ENCODE results near the gene ATP8B3.

ATP8B3 gene

GRCh38 chr19:1811942-1812425 is at the start of gene ATP8B3:
Gene ATP8B3, minus strand, starts transcription at chr19:1812276. Its CDS starts 540 bp downstream, at chr19:1811736.
- DNase-seq = no peak

GRCh38 chr19:1861599-1862031 is 49.5 kb upstream of the ATP8B3 start:
- no peak for DNase-seq

GRCh38 chr19:1860821-1861598 is 48.9 kb upstream of the ATP8B3 start:
- DNase-seq = no peak

- peak; percentile 58 for DNase-seq
Measured at GRCh38 chr19:1860042-1860775, 48.1 kb upstream of the ATP8B3 start.

GRCh38 chr19:1859331-1859781 is 47.3 kb upstream of the ATP8B3 start:
- no peak for DNase-seq

- DNase-seq = no peak
Measured at GRCh38 chr19:1858412-1859081, 46.5 kb upstream of the ATP8B3 start.

GRCh38 chr19:1857648-1858326 is 45.7 kb upstream of the ATP8B3 start:
- DNase-seq = no peak

- DNase-seq = peak; percentile 72
Measured at GRCh38 chr19:1856698-1857603, 44.9 kb upstream of the ATP8B3 start.

- no peak for DNase-seq
Measured at GRCh38 chr19:1856345-1856697, 44.2 kb upstream of the ATP8B3 start.

- no peak for DNase-seq
Measured at GRCh38 chr19:1855828-1856255, 43.8 kb upstream of the ATP8B3 start.

- DNase-seq = peak; percentile 61
Measured at GRCh38 chr19:1855040-1855827, 43.2 kb upstream of the ATP8B3 start.

GRCh38 chr19:1854542-1855039 is 42.5 kb upstream of the ATP8B3 start:
- DNase-seq = no peak

- DNase-seq = no peak
Measured at GRCh38 chr19:1854039-1854541, 42.0 kb upstream of the ATP8B3 start.

GRCh38 chr19:1853295-1854038 is 41.4 kb upstream of the ATP8B3 start:
- peak; percentile 78 for DNase-seq

- DNase-seq = no peak
Measured at GRCh38 chr19:1852581-1853128, 40.6 kb upstream of the ATP8B3 start.

GRCh38 chr19:1851654-1852580 is 39.8 kb upstream of the ATP8B3 start:
- peak; percentile 80 for DNase-seq

- DNase-seq = no peak
Measured at GRCh38 chr19:1850809-1851653, 39.0 kb upstream of the ATP8B3 start.

All from activated CD8-positive, alpha-beta memory T cell treated with anti-CD3 and anti-CD28 coated beads, Interleukin-2, amount 50 U/mL, for 4 hours (primary cell).